Neuronal stem cell (in vitro differentiated cells): ENCODE results near the gene MAP6.

ENCODE experiments used
- DNase-seq: peaks from one replicate; pipeline ENCODE4 v3.0.0-alpha.2; 2013; ENCODE audit warnings: low spot score
- H2AFZ ChIP-seq: one replicate; pipeline ENCODE4 v1.6.1; 2013; ENCODE audit warnings: mild to moderate bottlenecking, low read length, inconsistent platforms
- H2AK5ac ChIP-seq: 2 replicates; pipeline ENCODE4 v1.6.1; 2013; ENCODE audit warnings: low read depth, mild to moderate bottlenecking, inconsistent platforms, low read length, moderate library complexity, mixed read lengths
- H2BK120ac ChIP-seq: 2 replicates; pipeline ENCODE4 v1.6.1; 2013; ENCODE audit warnings: low read depth, mild to moderate bottlenecking, inconsistent platforms, low read length, moderate library complexity, mixed read lengths
- H2BK12ac ChIP-seq: one replicate; pipeline ENCODE4 v1.6.1; 2013; ENCODE audit warnings: low read length, inconsistent platforms
- H2BK15ac ChIP-seq: 2 replicates; pipeline ENCODE4 v1.6.1; 2013; ENCODE audit warnings: mild to moderate bottlenecking, low read length, inconsistent platforms, mixed read lengths
- H2BK5ac ChIP-seq: one replicate; pipeline ENCODE4 v1.6.1; 2013; ENCODE audit warnings: inconsistent platforms, mild to moderate bottlenecking, low read length, moderate library complexity
- H3K14ac ChIP-seq: one replicate; pipeline ENCODE4 v1.6.1; 2013; ENCODE audit warnings: low read length, inconsistent platforms
- H3K18ac ChIP-seq: 2 replicates; pipeline ENCODE4 v1.6.1; 2013; ENCODE audit warnings: low read length, inconsistent platforms
- H3K23ac ChIP-seq: 2 replicates; pipeline ENCODE4 v1.6.1; 2013; ENCODE audit warnings: low read depth, mild to moderate bottlenecking, mixed read lengths, low read length, inconsistent platforms; ENCODE audit not compliant: poor library complexity
- H3K27ac ChIP-seq: replicated peaks from 3 replicates; pipeline ENCODE4 v1.5.1; 2013; ENCODE audit warnings: low read length, inconsistent platforms
- H3K27me3 ChIP-seq, 3 experiments: 2 replicates each; pipeline ENCODE4 v1.6.1; 2013; ENCODE audit warnings: low read length in 3 of 3, mild to moderate bottlenecking in 2 of 3, inconsistent platforms in 1 of 3, low read depth in 1 of 3, mixed read lengths in 1 of 3, moderate library complexity in 1 of 3; ENCODE audit not compliant: control insufficient read depth in 3 of 3, insufficient read depth in 3 of 3
- H3K36me3 ChIP-seq, 2 donors: replicated peaks in 1 of 2; 2 replicates each; pipeline ENCODE4 v1.6.1; 2013; ENCODE audit warnings: low read length in 2 of 2; ENCODE audit not compliant: control insufficient read depth in 2 of 2, insufficient read depth in 2 of 2
- H3K4ac ChIP-seq: 2 replicates; pipeline ENCODE4 v1.6.1; 2013; ENCODE audit warnings: inconsistent platforms, mild to moderate bottlenecking, low read length, moderate library complexity
- H3K4me1 ChIP-seq, 2 donors: 1 replicate in 1 of 2; 2 replicates in 1 of 2; pipeline ENCODE4 v1.6.1; 2013; ENCODE audit warnings: low read length in 2 of 2, low read depth in 1 of 2; ENCODE audit not compliant: control insufficient read depth in 2 of 2, insufficient read depth in 1 of 2
- H3K4me2 ChIP-seq: one replicate; pipeline ENCODE4 v1.6.1; 2013; ENCODE audit warnings: mild to moderate bottlenecking, low read length, inconsistent platforms; ENCODE audit not compliant: insufficient read depth, poor library complexity, severe bottlenecking
- H3K4me3 ChIP-seq, 2 donors: 2 replicates each; pipeline ENCODE4 v1.5.1; 2013; ENCODE audit warnings: low read length in 2 of 2, mild to moderate bottlenecking in 2 of 2, inconsistent platforms in 1 of 2, moderate library complexity in 1 of 2
- H3K79me1 ChIP-seq: one replicate; pipeline ENCODE4 v1.6.1; 2013; ENCODE audit warnings: low read depth, mild to moderate bottlenecking, inconsistent platforms, low read length, moderate library complexity
- H3K9ac ChIP-seq: one replicate; pipeline ENCODE4 v1.6.1; 2013; ENCODE audit warnings: mild to moderate bottlenecking, low read depth, low read length, inconsistent platforms; ENCODE audit not compliant: poor library complexity
- H3K9me3 ChIP-seq, 2 donors: replicated peaks in 1 of 2; 2 replicates each; pipeline versions ENCODE3 to v1.6.1; 2013; ENCODE audit warnings: low read length in 2 of 2, mild to moderate bottlenecking in 2 of 2, inconsistent platforms in 1 of 2, low read depth in 1 of 2, mixed read lengths in 1 of 2, moderate library complexity in 1 of 2; ENCODE audit not compliant: control insufficient read depth in 2 of 2, insufficient read depth in 1 of 2
- H4K8ac ChIP-seq: one replicate; pipeline ENCODE4 v1.6.1; 2013; ENCODE audit warnings: low read depth, mild to moderate bottlenecking, inconsistent platforms, low read length, moderate library complexity
- H4K91ac ChIP-seq: one replicate; pipeline ENCODE4 v1.6.1; 2013; ENCODE audit warnings: low read length, low read depth, mild to moderate bottlenecking, inconsistent platforms; ENCODE audit not compliant: poor library complexity
- WGBS, 2 donors: extraction: QIAGEN DNeasy Blood & Tissue Kit; methylation state at CpG; one replicate each; pipeline ENCODE4 v1.1.7; 2013; ENCODE audit warnings: missing lambda C conversion rate in 2 of 2, mixed read lengths in 1 of 2; ENCODE audit not compliant: insufficient read length in 2 of 2, insufficient replicate concordance in 1 of 2; ENCODE audit errors: extremely low coverage in 2 of 2; 5-methylcytosine and 5-hydroxymethylcytosine counted together

MAP6 gene

DNA sequence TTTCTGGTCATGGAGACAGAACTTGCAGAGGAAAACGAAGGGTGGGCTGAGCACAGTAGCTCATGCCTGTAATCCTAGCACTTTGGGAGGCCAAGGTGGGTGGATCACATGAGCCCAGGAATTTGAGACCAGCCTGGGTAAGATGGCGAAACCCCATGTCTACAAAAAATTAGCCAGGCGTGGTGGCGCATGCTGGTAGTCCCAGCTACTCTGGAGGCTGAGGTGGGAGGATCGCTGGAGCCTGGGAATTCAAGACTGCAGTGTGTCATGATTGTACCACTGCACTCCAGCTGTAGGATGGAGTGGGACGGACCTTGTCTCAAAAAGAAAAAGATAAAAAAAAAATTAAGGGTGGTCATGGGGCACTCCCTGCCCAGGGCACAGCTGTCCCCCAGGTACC is 100.9 kb downstream of the MAP6 start:
- no peak overlapping the region for H3K4ac ChIP-seq
- H3K23ac ChIP-seq = no peak overlapping the region
- H3K9me3 ChIP-seq = no peaks in the 10 kb centered on the region
- no peak overlapping the region for H2BK12ac ChIP-seq
- H3K18ac ChIP-seq = peak overlapping the region; percentile 15
- no peak overlapping the region for H2BK15ac ChIP-seq
- H3K27ac ChIP-seq = no peak overlapping the region
- H2BK120ac ChIP-seq = no peak overlapping the region
- no peak overlapping the region for H2AFZ ChIP-seq
- no peak overlapping the region for H3K4me2 ChIP-seq
- H3K27me3 ChIP-seq = no peaks in the 10 kb centered on the region
- no peak overlapping the region for H2BK5ac ChIP-seq
- no peak overlapping the region for H2AK5ac ChIP-seq
- H3K79me1 ChIP-seq = peaks cover 10% of the 10 kb centered on the region
- WGBS, 2 donors = no CpG with 5 or more reads among the region's 6 CpGs
- no peak overlapping the region for H3K4me3 ChIP-seq
- no peak overlapping the region for H3K14ac ChIP-seq
- H3K4me1 ChIP-seq = peaks cover 25 to 26% of the 10 kb centered on the region in 2 donors
- no peak overlapping the region for H4K8ac ChIP-seq
- no peak overlapping the region for H4K91ac ChIP-seq
- peaks cover 60 to 95% of the 10 kb centered on the region in 2 donors for H3K36me3 ChIP-seq
- no peak overlapping the region for H3K9ac ChIP-seq
- no peak for DNase-seq

DNA sequence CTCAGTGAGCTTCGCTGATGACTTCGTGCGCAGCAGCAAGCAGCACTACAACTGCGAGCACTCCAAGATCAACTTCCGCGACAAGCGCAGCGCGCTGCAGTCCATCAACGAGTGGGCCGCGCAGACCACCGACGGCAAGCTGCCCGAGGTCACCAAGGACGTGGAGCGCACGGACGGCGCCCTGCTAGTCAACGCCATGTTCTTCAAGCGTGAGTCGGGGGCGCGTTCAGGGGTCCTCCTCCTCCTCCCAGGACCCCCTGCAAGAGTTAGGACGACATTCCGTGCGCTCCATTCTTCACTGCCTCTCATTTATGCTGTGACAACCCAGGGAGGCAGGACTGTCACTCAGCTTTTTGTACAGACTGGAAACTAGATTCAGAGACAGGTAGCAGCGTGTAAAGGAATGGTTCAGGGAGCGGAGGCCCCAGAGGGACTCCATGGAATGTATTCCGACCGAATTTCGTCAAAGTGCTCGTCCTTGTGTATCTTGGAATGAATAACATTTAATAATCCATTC is 102.0 kb downstream of the MAP6 start:
- Histone ChIP-seq H3K4me3 (no peak overlapping the region), H2BK15ac (no peak overlapping the region), H2BK12ac (no peak overlapping the region), H2AK5ac (peak overlapping the region; percentile 72), H3K4me2 (no peak overlapping the region), H3K27me3 (no peaks in the 10 kb centered on the region), H3K18ac (peak overlapping the region; percentile 79), H3K9ac (peak overlapping the region; percentile 45), H2BK5ac (no peak overlapping the region), H3K4ac (peak overlapping the region; percentile 6), H3K14ac (no peak overlapping the region), H3K27ac (no peak overlapping the region), H3K23ac (peak overlapping the region; percentile 44), H4K91ac (no peak overlapping the region), H3K4me1 (peaks cover 25 to 26% of the 10 kb centered on the region in 2 donors), H3K79me1 (peaks cover 10% of the 10 kb centered on the region), H3K9me3 (no peaks in the 10 kb centered on the region), H3K36me3 (peaks cover 50 to 84% of the 10 kb centered on the region in 2 donors), H2AFZ (no peak overlapping the region), H4K8ac (no peak overlapping the region), H2BK120ac (no peak overlapping the region)
- DNase-seq = no peak
- WGBS, 2 donors = no CpG with 5 or more reads among the region's 34 CpGs

DNA sequence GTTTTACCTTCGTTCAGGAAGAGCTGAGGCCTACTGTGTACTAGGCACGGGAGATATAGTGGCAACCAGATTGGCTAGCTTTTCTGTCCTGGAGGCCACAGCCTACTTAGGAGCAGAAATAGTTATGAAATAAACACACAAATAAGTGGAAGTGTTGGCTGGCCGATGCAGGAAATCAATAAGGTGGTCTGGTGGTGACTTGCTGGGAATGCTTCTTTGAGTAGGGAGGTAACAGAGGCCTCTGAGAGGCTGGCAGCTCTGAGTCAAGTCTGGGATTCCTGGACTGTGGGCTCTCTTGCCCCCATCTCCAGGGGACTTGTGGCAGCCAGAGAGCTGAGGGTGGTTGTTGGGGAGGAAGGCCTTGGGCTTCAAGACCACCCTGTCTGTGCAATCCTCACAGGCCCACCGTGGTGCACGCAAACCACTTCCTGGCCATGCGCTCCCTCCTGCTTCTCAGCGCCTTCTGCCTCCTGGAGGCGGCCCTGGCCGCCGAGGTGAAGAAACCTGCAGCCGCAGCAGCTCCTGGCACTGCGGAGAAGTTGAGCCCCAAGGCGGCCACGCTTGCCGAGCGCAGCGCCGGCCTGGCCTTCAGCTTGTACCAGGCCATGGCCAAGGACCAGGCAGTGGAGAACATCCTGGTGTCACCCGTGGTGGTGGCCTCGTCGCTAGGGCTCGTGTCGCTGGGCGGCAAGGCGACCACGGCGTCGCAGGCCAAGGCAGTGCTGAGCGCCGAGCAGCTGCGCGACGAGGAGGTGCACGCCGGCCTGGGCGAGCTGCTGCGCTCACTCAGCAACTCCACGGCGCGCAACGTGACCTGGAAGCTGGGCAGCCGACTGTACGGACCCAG is 102.7 kb downstream of the MAP6 start:
- H3K9ac ChIP-seq = peak overlapping the region; percentile 45
- peaks cover 29 to 30% of the 10 kb centered on the region in 2 donors for H3K4me1 ChIP-seq
- peak overlapping the region; percentile 6 for H3K4ac ChIP-seq
- no peak overlapping the region for H2AFZ ChIP-seq
- H3K4me3 ChIP-seq = no peak overlapping the region
- H2BK15ac ChIP-seq = no peak overlapping the region
- H3K14ac ChIP-seq = no peak overlapping the region
- peak overlapping the region; percentile 44 for H3K23ac ChIP-seq
- H4K91ac ChIP-seq = peak overlapping the region; percentile 8
- no peak for DNase-seq
- peak overlapping the region; percentile 55 for H3K27ac ChIP-seq
- peak overlapping the region; percentile 72 for H2AK5ac ChIP-seq
- H3K9me3 ChIP-seq = no peaks in the 10 kb centered on the region
- H2BK12ac ChIP-seq = peak overlapping the region; percentile 78
- peak overlapping the region; percentile 79 for H3K18ac ChIP-seq
- WGBS, 2 donors = no CpG with 5 or more reads among the region's 43 CpGs
- peaks cover 43 to 77% of the 10 kb centered on the region in 2 donors for H3K36me3 ChIP-seq
- no peak overlapping the region for H3K4me2 ChIP-seq
- H3K27me3 ChIP-seq = no peaks in the 10 kb centered on the region
- peaks cover 10% of the 10 kb centered on the region for H3K79me1 ChIP-seq
- H4K8ac ChIP-seq = no peak overlapping the region
- peak overlapping the region; percentile 88 for H2BK5ac ChIP-seq
- peak overlapping the region; percentile 28 for H2BK120ac ChIP-seq

DNA sequence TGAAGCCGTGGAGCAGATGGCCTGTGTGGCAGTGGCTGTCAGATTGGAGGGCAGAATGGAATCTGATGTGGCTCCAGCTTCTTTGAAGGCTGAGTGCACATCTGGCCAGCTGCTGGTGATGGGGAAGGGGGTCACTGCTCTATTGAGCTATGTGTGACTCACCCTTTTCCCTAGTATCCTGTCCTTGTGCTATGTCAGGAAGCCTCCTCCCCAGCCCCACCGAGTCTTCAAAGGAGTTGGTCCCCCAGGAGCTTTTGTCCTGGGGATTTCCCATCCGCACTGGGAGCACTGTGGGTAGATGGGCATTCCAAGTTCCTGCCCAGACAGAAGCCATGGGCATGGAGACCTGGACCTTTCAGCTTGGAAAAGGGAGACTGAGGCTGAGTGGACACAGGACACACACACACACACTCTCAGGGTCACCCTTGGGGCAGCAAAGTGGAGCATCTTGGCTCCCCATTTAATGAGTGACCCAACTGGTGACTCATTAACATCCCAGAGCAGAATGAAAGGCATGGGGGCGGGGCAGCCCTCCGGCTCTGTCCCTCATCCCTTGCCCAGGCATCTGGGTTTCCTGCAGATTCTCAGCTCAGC is 103.5 kb downstream of the MAP6 start:
- WGBS, 2 donors = no CpG with 5 or more reads among the region's 5 CpGs
- Histone ChIP-seq H3K9ac (no peak overlapping the region), H3K9me3 (no peaks in the 10 kb centered on the region), H2BK12ac (no peak overlapping the region), H2BK5ac (peak overlapping the region; percentile 45), H3K4me3 (no peak overlapping the region), H4K8ac (no peak overlapping the region), H2BK15ac (no peak overlapping the region), H3K23ac (no peak overlapping the region), H3K4ac (no peak overlapping the region), H3K27me3 (no peaks in the 10 kb centered on the region), H3K4me2 (peak overlapping the region; percentile 15), H3K36me3 (peaks cover 36 to 69% of the 10 kb centered on the region in 2 donors), H2AFZ (no peak overlapping the region), H3K4me1 (peaks cover 32% of the 10 kb centered on the region in 2 donors), H2AK5ac (peak overlapping the region; percentile 16), H3K79me1 (peaks cover 10% of the 10 kb centered on the region), H3K18ac (peak overlapping the region; percentile 49), H3K27ac (peak overlapping the region; percentile 58), H2BK120ac (no peak overlapping the region), H3K14ac (no peak overlapping the region), H4K91ac (no peak overlapping the region)
- no peak for DNase-seq
